ENCODE results near the gene LIN9. TPM values are rescaled to one million over a fixed set of nuclear protein-coding genes. Genes with fewer than 3 reads are reported as not detected.
"Not testable (repeated sequence)": the region's sequence is repeated elsewhere in the genome, so short reads cannot be mapped to it uniquely, and the experiment has no call there.

LIN9 gene
- total and polyA plus RNA-seq, 2 donors (not counting 1 experiment from before 2014, with no cell fraction given), result 2.3 to 2.8 TPM

- DNase-seq (ENCODE audit: low read depth in 2 of 2), result no peak
- no peaks in the 10 kb centered on the region for H3K36me3 ChIP-seq (ENCODE audit: control insufficient read depth, insufficient read depth, low read length)
- H3K9me3 ChIP-seq (ENCODE audit: control insufficient read depth, insufficient read depth, low read depth, low read length), result no peaks in the 10 kb centered on the region
- H2AFZ ChIP-seq (ENCODE audit: low read length), result no peak overlapping the region
- H3K9ac ChIP-seq (ENCODE audit: insufficient read depth, low read length), result no peak overlapping the region
- no peaks in the 10 kb centered on the region for H3K4me1 ChIP-seq (ENCODE audit: control insufficient read depth, extremely low read depth, insufficient read depth, low read length)
- no peak overlapping the region for H3K27ac ChIP-seq (ENCODE audit: insufficient read depth, low read length)
- H3K4me2 ChIP-seq (ENCODE audit: extremely low read depth, insufficient read depth, low read length), result no peak overlapping the region
- no peaks in the 10 kb centered on the region for H4K20me1 ChIP-seq (ENCODE audit: control insufficient read depth, extremely low read depth, insufficient read depth, low read length)
- H3K79me2 ChIP-seq (ENCODE audit: control insufficient read depth, insufficient read depth, low read length), result no peaks in the 10 kb centered on the region
- no peak for TF ChIP-seq EZH2 (IDR thresholded peaks at IDR 0.05; ENCODE audit: low read length, missing control alignments)
- TF ChIP-seq CTCF (conservative IDR thresholded peaks at IDR 0.05 in 1 of 2, IDR thresholded peaks at IDR 0.05 in 1 of 2; ENCODE audit: low read depth in 1 of 2, low read length in 2 of 2), result no peak
- H3K27me3 ChIP-seq (ENCODE audit: control insufficient read depth, insufficient read depth, low read length), result no peaks in the 10 kb centered on the region
- no peak overlapping the region for H3K4me3 ChIP-seq (replicated peaks in 1 of 4; ENCODE audit: control extremely low read depth in 1 of 4, insufficient read depth in 1 of 4, low read depth in 3 of 4, low read length in 4 of 4)
These were observed 104.8 kb downstream of the LIN9 start for GRCh38 chr1:226204198-226204597.

GRCh38 chr1:226203655-226204054 is 105.3 kb downstream of the LIN9 start:
- Histone ChIP-seq H3K4me2 (ENCODE audit: extremely low read depth, insufficient read depth, low read length) (no peak overlapping the region), H4K20me1 (ENCODE audit: control insufficient read depth, extremely low read depth, insufficient read depth, low read length) (no peaks in the 10 kb centered on the region), H2AFZ (ENCODE audit: low read length) (no peak overlapping the region), H3K79me2 (ENCODE audit: control insufficient read depth, insufficient read depth, low read length) (no peaks in the 10 kb centered on the region), H3K36me3 (ENCODE audit: control insufficient read depth, insufficient read depth, low read length) (no peaks in the 10 kb centered on the region), H3K27ac (ENCODE audit: insufficient read depth, low read length) (no peak overlapping the region), H3K4me3 (replicated peaks in 1 of 4; ENCODE audit: control extremely low read depth in 1 of 4, insufficient read depth in 1 of 4, low read depth in 3 of 4, low read length in 4 of 4) (no peak overlapping the region), H3K4me1 (ENCODE audit: control insufficient read depth, extremely low read depth, insufficient read depth, low read length) (no peaks in the 10 kb centered on the region), H3K9me3 (ENCODE audit: control insufficient read depth, insufficient read depth, low read depth, low read length) (no peaks in the 10 kb centered on the region), H3K27me3 (ENCODE audit: control insufficient read depth, insufficient read depth, low read length) (no peaks in the 10 kb centered on the region), H3K9ac (ENCODE audit: insufficient read depth, low read length) (no peak overlapping the region)
- no peak for DNase-seq (ENCODE audit: low read depth in 2 of 2)
- no peak for TF ChIP-seq EZH2 (IDR thresholded peaks at IDR 0.05; ENCODE audit: low read length, missing control alignments)

- no peaks in the 10 kb centered on the region for H3K36me3 ChIP-seq (ENCODE audit: control insufficient read depth, insufficient read depth, low read length)
- no peaks in the 10 kb centered on the region for H3K4me1 ChIP-seq (ENCODE audit: control insufficient read depth, extremely low read depth, insufficient read depth, low read length)
- H3K9ac ChIP-seq (ENCODE audit: insufficient read depth, low read length), result no peak overlapping the region
- TF ChIP-seq CTCF (conservative IDR thresholded peaks at IDR 0.05 in 1 of 2, IDR thresholded peaks at IDR 0.05 in 1 of 2; ENCODE audit: low read depth in 1 of 2, low read length in 2 of 2), result no peak
- no peak for TF ChIP-seq EZH2 (IDR thresholded peaks at IDR 0.05; ENCODE audit: low read length, missing control alignments)
- H3K4me3 ChIP-seq (replicated peaks in 1 of 4; ENCODE audit: control extremely low read depth in 1 of 4, insufficient read depth in 1 of 4, low read depth in 3 of 4, low read length in 4 of 4), result no peak overlapping the region
- no peaks in the 10 kb centered on the region for H4K20me1 ChIP-seq (ENCODE audit: control insufficient read depth, extremely low read depth, insufficient read depth, low read length)
- H3K27ac ChIP-seq (ENCODE audit: insufficient read depth, low read length), result no peak overlapping the region
- no peak overlapping the region for H2AFZ ChIP-seq (ENCODE audit: low read length)
- no peak for DNase-seq (ENCODE audit: low read depth in 2 of 2)
- no peaks in the 10 kb centered on the region for H3K9me3 ChIP-seq (ENCODE audit: control insufficient read depth, insufficient read depth, low read depth, low read length)
- H3K27me3 ChIP-seq (ENCODE audit: control insufficient read depth, insufficient read depth, low read length), result no peaks in the 10 kb centered on the region
- H3K4me2 ChIP-seq (ENCODE audit: extremely low read depth, insufficient read depth, low read length), result no peak overlapping the region
- no peaks in the 10 kb centered on the region for H3K79me2 ChIP-seq (ENCODE audit: control insufficient read depth, insufficient read depth, low read length)
These were observed 105.7 kb downstream of the LIN9 start for GRCh38 chr1:226203240-226203639.

GRCh38 chr1:226202666-226203065 is 106.3 kb downstream of the LIN9 start:
- not testable (repeated sequence) for DNase-seq (ENCODE audit: low read depth in 2 of 2); H3K27me3 ChIP-seq (ENCODE audit: control insufficient read depth, insufficient read depth, low read length); H3K9ac ChIP-seq (ENCODE audit: insufficient read depth, low read length); H3K4me1 ChIP-seq (ENCODE audit: control insufficient read depth, extremely low read depth, insufficient read depth, low read length); H3K27ac ChIP-seq (ENCODE audit: insufficient read depth, low read length); H4K20me1 ChIP-seq (ENCODE audit: control insufficient read depth, extremely low read depth, insufficient read depth, low read length); H3K36me3 ChIP-seq (ENCODE audit: control insufficient read depth, insufficient read depth, low read length); H3K4me2 ChIP-seq (ENCODE audit: extremely low read depth, insufficient read depth, low read length); H3K9me3 ChIP-seq (ENCODE audit: control insufficient read depth, insufficient read depth, low read depth, low read length); H2AFZ ChIP-seq (ENCODE audit: low read length); H3K4me3 ChIP-seq (replicated peaks in 1 of 4; ENCODE audit: control extremely low read depth in 1 of 4, insufficient read depth in 1 of 4, low read depth in 3 of 4, low read length in 4 of 4); H3K79me2 ChIP-seq (ENCODE audit: control insufficient read depth, insufficient read depth, low read length)
